Peyer's patch (tissue), 4 donors: ENCODE results near the gene STUB1.

Source experiments
- POLR2A ChIP-seq, 2 donors: fragments of 450-650 bp; IDR thresholded peaks; one replicate each; pipeline ENCODE4 v1.5.1; 2017; ENCODE audit warnings: antibody characterized with exemption in 2 of 2, mild to moderate bottlenecking in 2 of 2, moderate library complexity in 2 of 2
- TF ChIP-seq, protein P1 (sequence below), 6 experiments: fragments of 450-650 bp in 4 of 6; fragments of 200-600 bp in 2 of 6; sonication (generic) in 1 of 6; IDR thresholded peaks; one replicate each; pipeline ENCODE4 v1.5.1; 2017 to 2019; ENCODE audit warnings: antibody characterized with exemption in 6 of 6, mild to moderate bottlenecking in 3 of 6, moderate library complexity in 1 of 6

DNA sequence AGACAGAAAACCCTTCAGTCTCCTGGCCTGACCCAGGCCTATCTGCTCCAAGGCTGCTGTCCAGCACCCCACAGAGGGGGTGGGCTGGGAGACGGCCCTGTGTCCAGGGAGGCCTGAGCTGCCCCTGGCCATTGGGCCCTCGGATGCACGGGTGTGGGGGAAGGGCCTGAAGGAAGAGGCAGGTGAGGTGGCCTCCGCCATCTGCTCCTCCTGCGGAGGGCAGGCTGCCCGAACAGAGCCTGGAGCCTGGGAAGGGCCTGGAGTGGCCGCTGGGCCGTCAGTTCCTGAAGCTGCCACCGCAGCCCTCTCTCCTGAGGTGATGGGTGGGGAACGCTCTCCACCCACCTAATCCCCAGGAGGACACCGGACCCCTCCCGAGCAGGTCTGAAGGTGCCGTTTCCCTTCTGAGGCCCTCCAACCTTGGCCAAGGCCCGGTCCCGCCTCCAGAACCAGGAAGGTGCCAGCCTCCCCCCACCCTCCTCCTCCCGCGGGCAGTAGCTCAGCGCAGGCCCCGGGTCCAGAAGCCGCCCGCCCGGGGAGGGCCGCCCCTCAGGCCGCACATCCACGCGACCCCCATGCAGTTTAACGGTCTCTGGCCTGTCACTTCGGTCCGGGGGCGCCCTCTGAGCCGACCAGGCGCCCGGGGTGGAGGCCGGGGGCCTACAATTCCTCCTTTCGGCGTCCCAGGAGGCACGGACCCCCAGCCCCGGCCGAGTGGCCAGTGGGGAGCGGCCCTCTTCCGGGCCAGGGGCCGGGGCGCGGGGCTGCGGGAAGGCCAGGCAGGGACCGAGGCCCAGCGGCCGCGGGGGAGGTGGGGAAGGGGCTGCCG, 24.6 kb downstream of the STUB1 start:
- no peak for TF ChIP-seq POLR2A (IDR thresholded peaks at IDR 0.05)
- TF ChIP-seq, protein P1, sequence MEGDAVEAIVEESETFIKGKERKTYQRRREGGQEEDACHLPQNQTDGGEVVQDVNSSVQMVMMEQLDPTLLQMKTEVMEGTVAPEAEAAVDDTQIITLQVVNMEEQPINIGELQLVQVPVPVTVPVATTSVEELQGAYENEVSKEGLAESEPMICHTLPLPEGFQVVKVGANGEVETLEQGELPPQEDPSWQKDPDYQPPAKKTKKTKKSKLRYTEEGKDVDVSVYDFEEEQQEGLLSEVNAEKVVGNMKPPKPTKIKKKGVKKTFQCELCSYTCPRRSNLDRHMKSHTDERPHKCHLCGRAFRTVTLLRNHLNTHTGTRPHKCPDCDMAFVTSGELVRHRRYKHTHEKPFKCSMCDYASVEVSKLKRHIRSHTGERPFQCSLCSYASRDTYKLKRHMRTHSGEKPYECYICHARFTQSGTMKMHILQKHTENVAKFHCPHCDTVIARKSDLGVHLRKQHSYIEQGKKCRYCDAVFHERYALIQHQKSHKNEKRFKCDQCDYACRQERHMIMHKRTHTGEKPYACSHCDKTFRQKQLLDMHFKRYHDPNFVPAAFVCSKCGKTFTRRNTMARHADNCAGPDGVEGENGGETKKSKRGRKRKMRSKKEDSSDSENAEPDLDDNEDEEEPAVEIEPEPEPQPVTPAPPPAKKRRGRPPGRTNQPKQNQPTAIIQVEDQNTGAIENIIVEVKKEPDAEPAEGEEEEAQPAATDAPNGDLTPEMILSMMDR (IDR thresholded peaks at IDR 0.05), result no peak
